Panc1 (cell line): Measurements from ENCODE around the gene BAG1. TPM values are rescaled to one million over a fixed set of nuclear protein-coding genes. Genes with fewer than 3 reads are reported as not detected.

Source experiments
- ATAC-seq: fragments of 200-7000 bp; cut with Tn5 transposase; 2 replicates; pipeline ENCODE4 v1.9.1; 2020; ENCODE audit warnings: mild to moderate bottlenecking, moderate library complexity
- BruUV-seq: library from RNA; stranded (reverse); fragments of 400-500 nt; replicated peaks from 2 replicates; lab custom pipeline; 2021; lab: Mats Ljungman, UMichigan
- CTCF ChIA-PET: fragments of 300-600 bp; sonication (Branson Sonifier 250); formaldehyde crosslinking; loops from one replicate; lab custom pipeline; 2022; ENCODE audit warnings: antibody characterized with exemption; lab: Charles Lee
- POLR2A ChIA-PET: fragments of 300-600 bp; sonication (Branson Sonifier 250); formaldehyde crosslinking; loops from one replicate; lab custom pipeline; 2022; ENCODE audit warnings: antibody characterized with exemption; lab: Charles Lee
- DNase-seq: peaks from one replicate; pipeline ENCODE4 v3.0.0-alpha.2; 2010; ENCODE audit warnings: low read depth, low spot score
- H3K27ac ChIP-seq: 2 replicates; pipeline ENCODE4 v1.5.1; 2011; ENCODE audit warnings: mild to moderate bottlenecking, low read length, inconsistent platforms
- H3K27me3 ChIP-seq: fragments of 200-500 bp; sonication (Bioruptor generic); 2 replicates; pipeline ENCODE4 v1.6.0; 2014; ENCODE audit warnings: low read length, inconsistent platforms; ENCODE audit not compliant: control insufficient read depth, insufficient read depth
- H3K36me3 ChIP-seq: fragments of 200-500 bp; sonication (Bioruptor generic); 2 replicates; pipeline ENCODE4 v1.5.1; 2014; ENCODE audit warnings: inconsistent platforms, mild to moderate bottlenecking, low read length, moderate library complexity; ENCODE audit not compliant: control insufficient read depth, insufficient read depth
- H3K4me1 ChIP-seq: 2 replicates; pipeline ENCODE4 v1.5.1; 2011; ENCODE audit warnings: inconsistent platforms, mild to moderate bottlenecking, low read length, moderate library complexity; ENCODE audit not compliant: control insufficient read depth, insufficient read depth
- H3K4me3 ChIP-seq, 2 experiments: 2 replicates each; pipeline ENCODE4 v1.5.1; 2011 to 2012; ENCODE audit warnings: low read depth in 2 of 2, low read length in 2 of 2, mild to moderate bottlenecking in 2 of 2, inconsistent platforms in 1 of 2, moderate library complexity in 1 of 2
- H3K9me3 ChIP-seq: fragments of 200-500 bp; sonication (Bioruptor generic); 2 replicates; pipeline ENCODE4 v1.5.1; 2014; ENCODE audit warnings: low read depth, mild to moderate bottlenecking, inconsistent platforms, low read length, moderate library complexity; ENCODE audit not compliant: control insufficient read depth, insufficient read depth
- POLR2AphosphoS5 ChIP-seq: IDR thresholded peaks from 2 replicates; pipeline ENCODE4 v1.6.1; 2012; ENCODE audit warnings: mild to moderate bottlenecking, low read depth, low read length, moderate library complexity
- SIN3A ChIP-seq: IDR thresholded peaks from 2 replicates; pipeline ENCODE4 v1.6.1; 2012; ENCODE audit warnings: low read depth, mild to moderate bottlenecking, low read length, moderate library complexity, borderline replicate concordance; ENCODE audit not compliant: insufficient read depth
- TCF7L2 ChIP-seq: IDR thresholded peaks from 2 replicates; pipeline ENCODE4 v1.6.1; 2011; ENCODE audit warnings: mild to moderate bottlenecking, low read depth, low read length, inconsistent platforms
- in situ Hi-C: cut with HindIII; loops from 2 replicates; pipeline ENCODE4 v1.10.0; 2016; ENCODE audit warnings: low sequenced_read_pairs, low pct_unique_long_range_greater_than_20kb
- intact Hi-C: fragments of 100-400 bp; cut with micrococcal nuclease; formaldehyde crosslinking; loops from one replicate; pipeline ENCODE4 v1.10.0; 2022; ENCODE audit not compliant: unreplicated experiment
- total RNA-seq: library from RNA; stranded (reverse); gene quantifications from one replicate; pipeline ENCODE4 v1.2.1, GENCODE V29; 2021; ENCODE audit not compliant: unreplicated experiment
- TF ChIP-seq, protein P1 (sequence below): fragments of 450-650 bp; IDR thresholded peaks from 2 replicates; pipeline ENCODE4 v1.5.1; 2017; ENCODE audit warnings: mild to moderate bottlenecking
- TF ChIP-seq, protein P2 (sequence below), 2 experiments: IDR thresholded peaks; 2 replicates each; pipeline ENCODE4 v1.6.1; 2011 to 2012; ENCODE audit warnings: low read depth in 2 of 2, control low read depth in 1 of 2, low read length in 1 of 2, mild to moderate bottlenecking in 1 of 2, moderate library complexity in 1 of 2; ENCODE audit not compliant: insufficient read depth in 1 of 2

The BAG1 gene
- total RNA-seq, 1 experiment from 2014 or later, result 95.8 TPM

DNA sequence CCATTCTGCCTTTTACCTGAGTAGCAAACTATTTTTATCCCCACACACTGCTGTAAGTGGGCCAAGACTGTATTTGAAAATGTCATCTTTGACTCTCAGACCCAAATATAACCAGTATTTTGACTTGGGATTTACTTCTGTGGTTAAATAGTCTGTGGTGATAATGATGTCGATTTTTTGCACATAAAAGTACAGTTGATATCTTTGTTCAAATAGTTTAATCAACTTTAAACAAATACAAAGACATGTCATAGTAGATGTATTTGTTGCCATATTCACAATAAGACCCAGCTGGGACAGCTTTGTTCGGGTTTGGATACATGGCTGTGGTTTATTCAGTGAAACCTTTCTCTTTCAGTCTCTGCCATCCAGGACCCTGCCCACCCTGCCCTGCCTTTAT lies 46.2 kb upstream of the BAG1 start:
- no TSS peak for BruUV-seq
- ChIA-PET CTCF (no interaction called here), POLR2A (no interaction called here)
- Histone ChIP-seq H3K36me3 (peaks cover 46% of the 10 kb centered on the region), H3K27ac (no peak overlapping the region), H3K4me3 (no peak overlapping the region), H3K27me3 (no peaks in the 10 kb centered on the region), H3K4me1 (no peaks in the 10 kb centered on the region), H3K9me3 (no peaks in the 10 kb centered on the region)
- DNase-seq (no peak), ATAC-seq (no peak)
- TF ChIP-seq TCF7L2, result no peak
- TF ChIP-seq POLR2AphosphoS5, result no peak
- TF ChIP-seq, protein P1, sequence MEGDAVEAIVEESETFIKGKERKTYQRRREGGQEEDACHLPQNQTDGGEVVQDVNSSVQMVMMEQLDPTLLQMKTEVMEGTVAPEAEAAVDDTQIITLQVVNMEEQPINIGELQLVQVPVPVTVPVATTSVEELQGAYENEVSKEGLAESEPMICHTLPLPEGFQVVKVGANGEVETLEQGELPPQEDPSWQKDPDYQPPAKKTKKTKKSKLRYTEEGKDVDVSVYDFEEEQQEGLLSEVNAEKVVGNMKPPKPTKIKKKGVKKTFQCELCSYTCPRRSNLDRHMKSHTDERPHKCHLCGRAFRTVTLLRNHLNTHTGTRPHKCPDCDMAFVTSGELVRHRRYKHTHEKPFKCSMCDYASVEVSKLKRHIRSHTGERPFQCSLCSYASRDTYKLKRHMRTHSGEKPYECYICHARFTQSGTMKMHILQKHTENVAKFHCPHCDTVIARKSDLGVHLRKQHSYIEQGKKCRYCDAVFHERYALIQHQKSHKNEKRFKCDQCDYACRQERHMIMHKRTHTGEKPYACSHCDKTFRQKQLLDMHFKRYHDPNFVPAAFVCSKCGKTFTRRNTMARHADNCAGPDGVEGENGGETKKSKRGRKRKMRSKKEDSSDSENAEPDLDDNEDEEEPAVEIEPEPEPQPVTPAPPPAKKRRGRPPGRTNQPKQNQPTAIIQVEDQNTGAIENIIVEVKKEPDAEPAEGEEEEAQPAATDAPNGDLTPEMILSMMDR, result no peak
- TF ChIP-seq, protein P2, sequence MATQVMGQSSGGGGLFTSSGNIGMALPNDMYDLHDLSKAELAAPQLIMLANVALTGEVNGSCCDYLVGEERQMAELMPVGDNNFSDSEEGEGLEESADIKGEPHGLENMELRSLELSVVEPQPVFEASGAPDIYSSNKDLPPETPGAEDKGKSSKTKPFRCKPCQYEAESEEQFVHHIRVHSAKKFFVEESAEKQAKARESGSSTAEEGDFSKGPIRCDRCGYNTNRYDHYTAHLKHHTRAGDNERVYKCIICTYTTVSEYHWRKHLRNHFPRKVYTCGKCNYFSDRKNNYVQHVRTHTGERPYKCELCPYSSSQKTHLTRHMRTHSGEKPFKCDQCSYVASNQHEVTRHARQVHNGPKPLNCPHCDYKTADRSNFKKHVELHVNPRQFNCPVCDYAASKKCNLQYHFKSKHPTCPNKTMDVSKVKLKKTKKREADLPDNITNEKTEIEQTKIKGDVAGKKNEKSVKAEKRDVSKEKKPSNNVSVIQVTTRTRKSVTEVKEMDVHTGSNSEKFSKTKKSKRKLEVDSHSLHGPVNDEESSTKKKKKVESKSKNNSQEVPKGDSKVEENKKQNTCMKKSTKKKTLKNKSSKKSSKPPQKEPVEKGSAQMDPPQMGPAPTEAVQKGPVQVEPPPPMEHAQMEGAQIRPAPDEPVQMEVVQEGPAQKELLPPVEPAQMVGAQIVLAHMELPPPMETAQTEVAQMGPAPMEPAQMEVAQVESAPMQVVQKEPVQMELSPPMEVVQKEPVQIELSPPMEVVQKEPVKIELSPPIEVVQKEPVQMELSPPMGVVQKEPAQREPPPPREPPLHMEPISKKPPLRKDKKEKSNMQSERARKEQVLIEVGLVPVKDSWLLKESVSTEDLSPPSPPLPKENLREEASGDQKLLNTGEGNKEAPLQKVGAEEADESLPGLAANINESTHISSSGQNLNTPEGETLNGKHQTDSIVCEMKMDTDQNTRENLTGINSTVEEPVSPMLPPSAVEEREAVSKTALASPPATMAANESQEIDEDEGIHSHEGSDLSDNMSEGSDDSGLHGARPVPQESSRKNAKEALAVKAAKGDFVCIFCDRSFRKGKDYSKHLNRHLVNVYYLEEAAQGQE (IDR thresholded peaks at IDR 0.05; ENCODE audit: insufficient read depth in 1 of 2, low read depth in 2 of 2, low read length in 1 of 2), result no peak
- no peak for TF ChIP-seq SIN3A
- intact Hi-C loops, result no loop called here
- in situ Hi-C loops, result no loop called here

GRCh38 chr9:33309903-33310302 lies 45.4 kb upstream of the BAG1 start:
- in situ Hi-C loops (no loop called here), intact Hi-C loops (no loop called here)
- POLR2A ChIA-PET, result no interaction called here

More at GRCh38 chr9:33309903-33310302, 45.4 kb upstream of the BAG1 start:
- Histone ChIP-seq H3K4me3 (no peak overlapping the region), H3K27me3 (no peaks in the 10 kb centered on the region), H3K27ac (no peak overlapping the region), H3K9me3 (no peaks in the 10 kb centered on the region), H3K36me3 (peaks cover 49% of the 10 kb centered on the region), H3K4me1 (no peaks in the 10 kb centered on the region)
- TF ChIP-seq, protein P2 (IDR thresholded peaks at IDR 0.05; ENCODE audit: insufficient read depth in 1 of 2, low read depth in 2 of 2, low read length in 1 of 2), result no peak
- TF ChIP-seq TCF7L2, result no peak
- TF ChIP-seq SIN3A, result no peak
- TF ChIP-seq, protein P1, result no peak
- no peak for TF ChIP-seq POLR2AphosphoS5
- ATAC-seq, result no peak
- CTCF ChIA-PET, result no interaction called here
- no peak for DNase-seq
- BruUV-seq, result no TSS peak
